ENCODE results near the gene PEX6.

Gene PEX6

DNA sequence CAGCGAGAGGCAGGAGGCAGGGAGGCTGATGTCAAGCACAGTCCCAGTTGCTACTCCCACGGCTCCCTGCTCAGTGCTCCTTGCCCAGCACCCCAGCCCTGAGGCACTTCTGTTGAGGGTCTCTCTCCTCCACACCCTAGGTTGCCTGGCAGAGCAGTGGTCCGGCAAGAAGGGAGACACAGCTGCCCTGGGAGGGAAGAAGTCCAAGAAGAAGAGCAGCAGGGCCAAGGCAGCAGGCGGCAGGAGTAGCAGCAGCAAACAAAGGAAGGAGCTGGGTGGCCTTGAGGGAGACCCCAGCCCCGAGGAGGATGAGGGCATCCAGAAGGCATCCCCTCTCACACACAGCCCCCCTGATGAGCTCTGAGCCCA is 40.6 kb downstream of the PEX6 start:
- Histone ChIP-seq H3K9ac (ENCODE audit: low read depth, low read length) (no peak overlapping the region), H3K27me3 (ENCODE audit: insufficient read depth, low read length, poor library complexity) (no peaks in the 10 kb centered on the region), H3K36me3 (ENCODE audit: insufficient read depth, low read length) (peaks cover 86% of the 10 kb centered on the region), H3K9me3 (ENCODE audit: insufficient read depth, low read length, severe bottlenecking) (no peaks in the 10 kb centered on the region), H3K4me1 (ENCODE audit: insufficient read depth, low read length) (0 out of 2 replicates have a peak, but pooled peaks cover under 1% of the 10 kb centered on the region), H4K20me1 (ENCODE audit: insufficient read depth, low read length) (peaks cover 32% of the 10 kb centered on the region), H3K4me3 (ENCODE audit: low read depth in 1 of 2, low read length in 2 of 2) (no peak overlapping the region), H2AFZ (ENCODE audit: low read depth, low read length) (no peak overlapping the region), H3K79me2 (ENCODE audit: insufficient read depth, low read length) (peaks cover 28% of the 10 kb centered on the region), H3K4me2 (ENCODE audit: insufficient read depth, low read length) (no peak overlapping the region), H3K27ac (ENCODE audit: low read length) (no peak overlapping the region)
- TF ChIP-seq CTCF (IDR thresholded peaks at IDR 0.05; ENCODE audit: borderline replicate concordance, extremely low read depth, low read length, poor library complexity, severe bottlenecking) (no peak), EZH2 (IDR thresholded peaks at IDR 0.05; ENCODE audit: borderline replicate concordance, low read depth, low read length, severe bottlenecking) (no peak)
- ATAC-seq (ENCODE audit: insufficient read depth, low read depth) (no peak), DNase-seq (no peak)

GRCh38 chr6:42937548-42938427 is 41.2 kb downstream of the PEX6 start:
- peaks cover 34% of the 10 kb centered on the region for H3K79me2 ChIP-seq (ENCODE audit: insufficient read depth, low read length)
- no peak; the same call in 1 of the 3 replicates for ATAC-seq (ENCODE audit: insufficient read depth, low read depth)

GRCh38 chr6:42936398-42936797 is 42.6 kb downstream of the PEX6 start:
- no peak overlapping the region for H3K9ac ChIP-seq (ENCODE audit: low read depth, low read length)
- no peaks in the 10 kb centered on the region for H3K9me3 ChIP-seq (ENCODE audit: insufficient read depth, low read length, severe bottlenecking)
- DNase-seq, result no peak
- H3K36me3 ChIP-seq (ENCODE audit: insufficient read depth, low read length), result peaks cover 93% of the 10 kb centered on the region
- H2AFZ ChIP-seq (ENCODE audit: low read depth, low read length), result no peak overlapping the region
- no peak overlapping the region for H3K4me2 ChIP-seq (ENCODE audit: insufficient read depth, low read length)
- peaks cover 48% of the 10 kb centered on the region for H3K79me2 ChIP-seq (ENCODE audit: insufficient read depth, low read length)
- H3K27ac ChIP-seq (ENCODE audit: low read length), result no peak overlapping the region
- TF ChIP-seq EZH2 (IDR thresholded peaks at IDR 0.05; ENCODE audit: borderline replicate concordance, low read depth, low read length, severe bottlenecking), result no peak
- TF ChIP-seq CTCF (IDR thresholded peaks at IDR 0.05; ENCODE audit: borderline replicate concordance, extremely low read depth, low read length, poor library complexity, severe bottlenecking), result no peak
- H3K27me3 ChIP-seq (ENCODE audit: insufficient read depth, low read length, poor library complexity), result no peaks in the 10 kb centered on the region
- no peak overlapping the region for H3K4me3 ChIP-seq (ENCODE audit: low read depth in 1 of 2, low read length in 2 of 2)
- H3K4me1 ChIP-seq (ENCODE audit: insufficient read depth, low read length), result peaks cover 19% of the 10 kb centered on the region
- H4K20me1 ChIP-seq (ENCODE audit: insufficient read depth, low read length), result peaks cover 49% of the 10 kb centered on the region
- ATAC-seq (ENCODE audit: insufficient read depth, low read depth), result no peak

More at GRCh38 chr6:42937548-42938427, 41.2 kb downstream of the PEX6 start:
- Histone ChIP-seq H3K4me1 (ENCODE audit: insufficient read depth, low read length) (peaks cover 7% of the 10 kb centered on the region), H3K9ac (ENCODE audit: low read depth, low read length) (no peak overlapping the region), H3K4me3 (ENCODE audit: low read depth in 1 of 2, low read length in 2 of 2) (no peak overlapping the region), H3K27me3 (ENCODE audit: insufficient read depth, low read length, poor library complexity) (no peaks in the 10 kb centered on the region), H4K20me1 (ENCODE audit: insufficient read depth, low read length) (peaks cover 38% of the 10 kb centered on the region), H3K4me2 (ENCODE audit: insufficient read depth, low read length) (no peak overlapping the region), H3K36me3 (ENCODE audit: insufficient read depth, low read length) (peaks cover 87% of the 10 kb centered on the region), H3K27ac (ENCODE audit: low read length) (no peak overlapping the region), H2AFZ (ENCODE audit: low read depth, low read length) (no peak overlapping the region), H3K9me3 (ENCODE audit: insufficient read depth, low read length, severe bottlenecking) (no peaks in the 10 kb centered on the region)
- no peak for TF ChIP-seq EZH2 (IDR thresholded peaks at IDR 0.05; ENCODE audit: borderline replicate concordance, low read depth, low read length, severe bottlenecking)
- TF ChIP-seq CTCF (IDR thresholded peaks at IDR 0.05; ENCODE audit: borderline replicate concordance, extremely low read depth, low read length, poor library complexity, severe bottlenecking), result no peak
- no peak for DNase-seq

All from DND-41 (cell line).